ENCODE data around the gene MFAP4. TPM values are rescaled to one million over a fixed set of nuclear protein-coding genes. Genes with fewer than 3 reads are reported as not detected.
A peak's percentile ranks its signal among the peaks of the same experiment; 100 is the strongest.

The MFAP4 gene
- total RNA-seq, 1 donor from 2014 or later: 85.8 TPM

DNA sequence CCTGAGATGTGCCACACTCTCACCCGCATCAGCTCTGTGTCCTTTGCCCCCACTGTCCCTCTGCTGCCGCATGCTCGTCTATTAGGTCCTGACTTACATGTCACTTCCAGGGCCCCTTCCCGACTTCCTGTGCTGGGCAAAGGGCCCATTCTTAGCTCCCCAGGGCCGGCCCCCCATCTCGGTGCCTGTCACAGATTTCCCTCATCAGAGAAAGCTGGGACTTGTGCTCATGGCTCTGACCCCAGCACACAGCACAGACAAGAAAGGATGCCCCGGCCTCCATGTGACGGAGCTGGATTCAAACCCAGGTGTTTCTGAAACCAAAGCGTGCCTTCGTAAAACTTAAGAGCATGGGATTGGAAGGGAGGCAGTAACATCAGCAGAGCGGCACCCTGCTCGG, 14.6 kb downstream of the MFAP4 start:
- TF ChIP-seq, protein P1, sequence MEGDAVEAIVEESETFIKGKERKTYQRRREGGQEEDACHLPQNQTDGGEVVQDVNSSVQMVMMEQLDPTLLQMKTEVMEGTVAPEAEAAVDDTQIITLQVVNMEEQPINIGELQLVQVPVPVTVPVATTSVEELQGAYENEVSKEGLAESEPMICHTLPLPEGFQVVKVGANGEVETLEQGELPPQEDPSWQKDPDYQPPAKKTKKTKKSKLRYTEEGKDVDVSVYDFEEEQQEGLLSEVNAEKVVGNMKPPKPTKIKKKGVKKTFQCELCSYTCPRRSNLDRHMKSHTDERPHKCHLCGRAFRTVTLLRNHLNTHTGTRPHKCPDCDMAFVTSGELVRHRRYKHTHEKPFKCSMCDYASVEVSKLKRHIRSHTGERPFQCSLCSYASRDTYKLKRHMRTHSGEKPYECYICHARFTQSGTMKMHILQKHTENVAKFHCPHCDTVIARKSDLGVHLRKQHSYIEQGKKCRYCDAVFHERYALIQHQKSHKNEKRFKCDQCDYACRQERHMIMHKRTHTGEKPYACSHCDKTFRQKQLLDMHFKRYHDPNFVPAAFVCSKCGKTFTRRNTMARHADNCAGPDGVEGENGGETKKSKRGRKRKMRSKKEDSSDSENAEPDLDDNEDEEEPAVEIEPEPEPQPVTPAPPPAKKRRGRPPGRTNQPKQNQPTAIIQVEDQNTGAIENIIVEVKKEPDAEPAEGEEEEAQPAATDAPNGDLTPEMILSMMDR (IDR thresholded peaks at IDR 0.05): no peak
- Mint-ChIP-seq H3K27ac (ENCODE audit: unreplicated experiment) (no peak overlapping the region), H3K9me3 (ENCODE audit: unreplicated experiment) (no peaks in the 10 kb centered on the region)

DNA sequence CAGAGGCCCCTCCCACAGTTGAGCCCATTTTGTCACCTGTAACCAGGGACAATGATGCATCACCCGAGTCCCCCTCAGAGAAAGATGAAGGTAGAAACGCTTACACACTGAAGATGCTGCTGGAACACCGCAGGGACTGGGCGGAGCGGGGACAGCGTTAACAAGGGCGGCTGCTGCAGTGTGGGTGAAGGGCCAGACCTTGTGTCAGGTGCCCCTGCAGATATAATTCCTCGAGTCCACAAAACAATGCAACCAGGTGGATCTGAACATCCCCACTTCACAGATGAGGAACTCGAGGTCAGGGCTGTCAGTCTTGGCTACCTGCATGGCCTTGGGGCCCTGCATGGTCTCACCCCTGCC, 15.0 kb downstream of the MFAP4 start:
- no peak for DNase-seq (ENCODE audit: extremely low spot score, unreplicated experiment)
- TF ChIP-seq, protein P1 (IDR thresholded peaks at IDR 0.05): no peak
- Mint-ChIP-seq H3K4me1 (ENCODE audit: unreplicated experiment) (peaks cover 33% of the 10 kb centered on the region), H3K4me3 (ENCODE audit: unreplicated experiment) (no peak overlapping the region), H3K27ac (ENCODE audit: unreplicated experiment) (no peak overlapping the region), H3K27me3 (ENCODE audit: unreplicated experiment) (no peaks in the 10 kb centered on the region), H3K9me3 (ENCODE audit: unreplicated experiment) (no peaks in the 10 kb centered on the region), H3K36me3 (ENCODE audit: unreplicated experiment) (no peaks in the 10 kb centered on the region)

More for the DNA sequence above, 14.6 kb downstream of the MFAP4 start:
- no peak overlapping the region for H3K4me3 Mint-ChIP-seq (ENCODE audit: unreplicated experiment)
- no peaks in the 10 kb centered on the region for H3K27me3 Mint-ChIP-seq (ENCODE audit: unreplicated experiment)
- peaks cover 37% of the 10 kb centered on the region for H3K4me1 Mint-ChIP-seq (ENCODE audit: unreplicated experiment)
- DNase-seq (ENCODE audit: extremely low spot score, unreplicated experiment): no peak
- no peaks in the 10 kb centered on the region for H3K36me3 Mint-ChIP-seq (ENCODE audit: unreplicated experiment)

GRCh38 chr17:19371259-19372010, 15.6 kb downstream of the MFAP4 start:
- Mint-ChIP-seq H3K36me3 (ENCODE audit: unreplicated experiment) (no peaks in the 10 kb centered on the region), H3K27ac (ENCODE audit: unreplicated experiment) (peak overlapping the region; percentile 70), H3K27me3 (ENCODE audit: unreplicated experiment) (no peaks in the 10 kb centered on the region), H3K4me3 (ENCODE audit: unreplicated experiment) (no peak overlapping the region), H3K4me1 (ENCODE audit: unreplicated experiment) (peaks cover 30% of the 10 kb centered on the region), H3K9me3 (ENCODE audit: unreplicated experiment) (no peaks in the 10 kb centered on the region)
- TF ChIP-seq, protein P1 (IDR thresholded peaks at IDR 0.05): no peak
- DNase-seq (ENCODE audit: extremely low spot score, unreplicated experiment): no peak

DNA sequence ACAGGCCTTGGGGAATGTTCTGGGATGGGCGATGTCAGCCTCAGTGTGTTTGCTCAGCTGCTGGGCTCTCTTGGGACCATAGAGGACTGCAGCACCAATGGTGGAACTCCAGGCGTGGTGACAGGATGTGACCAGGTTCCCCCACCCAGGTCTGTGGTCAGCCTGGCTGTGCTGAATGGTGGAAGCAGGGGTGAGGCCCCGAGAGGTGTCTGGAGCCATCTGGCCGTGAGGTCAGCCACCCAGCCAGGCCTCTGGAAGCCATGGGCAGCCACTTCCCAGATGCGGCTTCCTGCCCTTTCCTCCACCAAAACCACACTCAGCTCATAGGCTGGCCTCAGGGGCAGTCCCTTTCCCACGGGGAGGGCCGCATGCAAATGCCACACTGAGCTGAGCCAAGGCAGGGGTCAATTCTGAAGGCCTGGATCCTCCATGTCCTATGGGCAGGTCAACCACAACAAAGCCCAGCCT, 16.5 kb downstream of the MFAP4 start:
- Mint-ChIP-seq H3K27ac (ENCODE audit: unreplicated experiment) (peak overlapping the region; percentile 70), H3K4me3 (ENCODE audit: unreplicated experiment) (no peak overlapping the region), H3K9me3 (ENCODE audit: unreplicated experiment) (no peaks in the 10 kb centered on the region), H3K36me3 (ENCODE audit: unreplicated experiment) (no peaks in the 10 kb centered on the region), H3K4me1 (ENCODE audit: unreplicated experiment) (peaks cover 30% of the 10 kb centered on the region), H3K27me3 (ENCODE audit: unreplicated experiment) (no peaks in the 10 kb centered on the region)
- no peak for DNase-seq (ENCODE audit: extremely low spot score, unreplicated experiment)
- TF ChIP-seq, protein P1 (IDR thresholded peaks at IDR 0.05): no peak

- no peak for DNase-seq (ENCODE audit: extremely low spot score, unreplicated experiment)
- Mint-ChIP-seq H3K9me3 (ENCODE audit: unreplicated experiment) (no peaks in the 10 kb centered on the region), H3K27ac (ENCODE audit: unreplicated experiment) (peak overlapping the region; percentile 70)
Measured at GRCh38 chr17:19369846-19370492, 17.0 kb downstream of the MFAP4 start.

More at GRCh38 chr17:19369846-19370492, 17.0 kb downstream of the MFAP4 start:
- Mint-ChIP-seq H3K4me1 (ENCODE audit: unreplicated experiment) (peaks cover 33% of the 10 kb centered on the region), H3K27me3 (ENCODE audit: unreplicated experiment) (no peaks in the 10 kb centered on the region), H3K4me3 (ENCODE audit: unreplicated experiment) (no peak overlapping the region), H3K36me3 (ENCODE audit: unreplicated experiment) (no peaks in the 10 kb centered on the region)
- TF ChIP-seq, protein P1 (IDR thresholded peaks at IDR 0.05): no peak
